ENCODE data around the gene PGGT1B.

PGGT1B gene

DNA sequence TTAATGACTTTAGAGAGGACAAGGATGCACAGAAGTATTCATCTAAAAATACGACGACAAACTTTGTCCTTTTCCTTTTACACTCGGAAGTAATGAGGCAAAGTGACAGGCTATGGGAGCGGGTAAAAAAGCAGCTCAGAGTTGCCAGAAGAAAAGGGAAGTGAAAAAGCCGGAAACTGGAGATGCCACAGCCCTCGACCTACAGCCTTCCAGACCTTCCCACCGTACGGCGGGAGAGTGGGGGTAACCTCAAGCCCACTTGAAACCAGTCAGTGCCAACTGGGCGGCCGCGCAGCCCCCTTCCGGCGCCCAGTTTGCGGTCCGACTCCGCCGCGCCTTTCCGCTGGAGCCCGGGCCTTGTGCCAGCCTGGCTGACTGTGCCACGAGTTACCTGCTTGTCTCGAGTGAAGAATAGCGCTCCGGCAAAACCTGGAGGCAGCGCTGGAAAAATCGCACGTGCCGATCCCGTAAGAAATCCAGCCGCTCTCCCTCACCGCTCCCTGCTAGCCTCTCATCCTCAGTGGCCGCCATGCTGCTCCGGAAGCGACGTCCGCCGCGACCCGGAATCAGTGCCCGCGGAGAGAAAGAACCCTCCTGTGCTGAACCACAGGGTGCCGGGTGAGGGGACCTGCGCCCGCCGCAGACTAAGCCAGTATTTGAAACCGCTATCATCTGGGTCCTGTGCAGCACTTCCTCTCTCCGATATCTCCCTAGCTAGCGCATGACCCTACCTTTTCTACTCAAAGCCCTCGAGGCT is at the start of gene PGGT1B:
Gene PGGT1B, minus strand, starts transcription at position 557 of the 757 bp plus-strand sequence. Its CDS starts 26 bp downstream, at position 531.
- DNase-seq, result peak; percentile 65

DNA sequence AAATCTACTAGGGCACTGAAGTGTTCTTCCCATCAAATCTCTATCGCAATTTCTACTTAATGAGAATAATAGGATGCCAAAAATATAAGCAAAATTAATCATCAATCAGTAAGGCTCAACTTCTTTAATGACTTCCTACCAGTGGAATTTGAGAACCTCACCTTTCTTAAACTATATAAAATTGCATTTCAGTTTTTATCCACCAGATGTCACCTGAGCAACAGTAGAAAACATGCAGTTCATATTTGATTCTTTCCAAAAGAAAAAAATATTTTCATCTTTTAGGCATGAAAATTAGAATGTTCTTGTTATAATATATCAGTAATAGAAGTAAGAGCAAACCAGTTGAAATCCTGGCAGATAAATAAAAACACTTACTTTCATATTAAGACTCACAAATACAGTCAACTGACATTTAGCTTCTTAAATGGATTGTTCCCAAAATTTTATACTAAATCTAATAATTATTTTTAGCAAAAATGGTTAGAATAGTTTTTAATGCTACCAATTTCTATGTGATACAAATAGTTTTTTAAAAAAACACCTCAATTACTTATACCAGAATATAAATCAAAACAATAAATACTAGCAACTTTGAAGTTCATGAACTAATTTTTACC is 47.2 kb upstream of the PGGT1B start:
- peak; percentile 14 for DNase-seq

DNA sequence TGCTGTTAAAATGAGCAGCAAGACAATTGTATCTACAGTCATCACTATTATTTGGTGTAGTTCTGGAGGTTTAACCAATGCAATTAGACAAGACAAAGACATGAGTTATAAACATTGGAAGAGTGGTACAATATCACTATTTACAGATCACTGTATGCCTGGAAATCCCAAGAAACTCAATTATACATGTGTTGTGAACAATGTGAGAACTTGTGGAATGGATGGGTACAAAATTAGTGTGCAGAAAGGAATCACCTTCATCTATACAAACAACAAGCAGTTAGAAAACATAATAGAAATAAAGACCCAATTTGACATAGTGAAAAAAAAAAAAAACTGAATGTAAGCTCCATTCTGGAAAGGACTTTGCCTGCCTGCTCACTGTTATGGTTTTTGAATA is 46.1 kb upstream of the PGGT1B start:
- DNase-seq, result no peak

DNA sequence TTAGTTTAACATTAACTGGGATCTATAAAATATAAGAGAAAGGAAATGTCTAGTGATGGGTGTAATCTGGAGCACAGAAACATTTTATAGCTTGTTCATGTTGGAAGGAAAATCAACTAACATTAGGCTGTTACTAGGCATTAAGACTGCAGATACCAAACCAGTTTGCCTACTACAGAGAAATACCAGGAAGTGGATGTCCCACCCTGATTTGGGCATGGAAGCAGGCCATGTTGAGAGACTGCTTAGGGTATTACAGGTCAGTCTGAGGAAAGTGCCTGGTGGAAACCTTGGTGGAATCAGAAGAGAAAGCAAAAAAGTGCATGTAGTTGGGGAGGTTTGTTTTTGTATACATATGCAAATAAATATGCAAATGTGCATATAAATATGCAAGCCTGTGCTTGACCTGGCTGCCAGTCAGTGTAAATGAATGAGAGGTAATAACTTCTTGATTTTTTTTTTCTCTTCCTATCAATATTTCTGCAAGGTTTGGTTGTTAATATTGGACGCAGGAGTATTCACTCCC is 43.4 kb upstream of the PGGT1B start:
- DNase-seq, result no peak

DNA sequence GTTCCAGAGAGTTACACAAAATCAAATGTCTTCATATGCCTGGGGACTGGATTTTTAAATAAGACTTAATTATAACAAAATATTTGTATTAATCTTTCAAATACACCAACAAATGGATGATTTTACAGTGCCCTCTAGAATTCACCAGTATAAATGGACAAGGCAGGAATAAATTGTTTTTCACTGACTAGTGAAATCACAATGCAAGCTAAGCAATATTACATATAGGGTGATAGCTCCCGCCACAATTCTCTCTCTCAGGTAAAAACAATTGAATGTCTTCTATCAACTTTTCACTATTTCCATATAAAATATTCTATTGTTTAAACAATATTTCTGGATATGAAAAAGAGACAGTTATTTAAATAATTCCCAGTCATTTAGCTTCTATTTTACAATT is 41.8 kb upstream of the PGGT1B start:
- no peak for DNase-seq

DNA sequence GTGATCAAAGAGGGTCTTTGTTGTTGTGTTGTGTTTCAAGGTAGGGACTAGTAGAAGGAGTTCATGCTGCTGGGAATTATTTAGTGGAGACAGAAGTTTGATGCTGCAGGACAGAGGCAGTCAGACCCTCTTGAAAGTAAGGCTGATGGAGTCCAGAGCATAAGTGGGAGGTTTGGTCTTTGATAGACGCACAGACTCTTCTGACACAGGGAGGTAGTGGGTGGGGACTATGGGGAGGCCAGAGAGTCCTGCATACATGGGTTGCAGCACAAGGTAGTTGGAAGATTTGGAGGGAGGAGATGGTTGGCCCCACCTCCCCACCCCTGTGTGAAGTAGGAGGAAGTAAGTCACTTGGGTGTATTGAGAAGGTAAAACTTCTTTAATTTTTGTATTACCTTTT is 36.1 kb upstream of the PGGT1B start:
- no peak for DNase-seq

DNA sequence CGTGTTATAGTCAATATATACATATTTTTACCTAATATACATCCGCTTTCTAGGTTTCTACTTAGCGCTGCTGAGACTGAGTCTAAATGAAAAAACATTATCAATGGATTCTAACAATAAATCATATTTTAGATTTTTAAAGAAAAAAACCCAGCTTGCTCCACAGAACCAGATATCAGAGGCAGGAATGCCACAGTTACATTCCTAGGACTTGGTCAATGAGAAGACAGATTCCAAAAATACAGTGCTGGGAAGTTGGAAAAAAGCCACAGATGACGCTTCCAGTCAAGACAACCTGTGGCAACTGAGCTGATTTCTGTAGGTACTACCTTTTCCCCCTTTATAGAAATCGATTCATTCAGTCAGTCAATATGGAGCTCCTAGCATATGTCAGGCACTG is 34.4 kb upstream of the PGGT1B start:
- peak; percentile 18 for DNase-seq

DNA sequence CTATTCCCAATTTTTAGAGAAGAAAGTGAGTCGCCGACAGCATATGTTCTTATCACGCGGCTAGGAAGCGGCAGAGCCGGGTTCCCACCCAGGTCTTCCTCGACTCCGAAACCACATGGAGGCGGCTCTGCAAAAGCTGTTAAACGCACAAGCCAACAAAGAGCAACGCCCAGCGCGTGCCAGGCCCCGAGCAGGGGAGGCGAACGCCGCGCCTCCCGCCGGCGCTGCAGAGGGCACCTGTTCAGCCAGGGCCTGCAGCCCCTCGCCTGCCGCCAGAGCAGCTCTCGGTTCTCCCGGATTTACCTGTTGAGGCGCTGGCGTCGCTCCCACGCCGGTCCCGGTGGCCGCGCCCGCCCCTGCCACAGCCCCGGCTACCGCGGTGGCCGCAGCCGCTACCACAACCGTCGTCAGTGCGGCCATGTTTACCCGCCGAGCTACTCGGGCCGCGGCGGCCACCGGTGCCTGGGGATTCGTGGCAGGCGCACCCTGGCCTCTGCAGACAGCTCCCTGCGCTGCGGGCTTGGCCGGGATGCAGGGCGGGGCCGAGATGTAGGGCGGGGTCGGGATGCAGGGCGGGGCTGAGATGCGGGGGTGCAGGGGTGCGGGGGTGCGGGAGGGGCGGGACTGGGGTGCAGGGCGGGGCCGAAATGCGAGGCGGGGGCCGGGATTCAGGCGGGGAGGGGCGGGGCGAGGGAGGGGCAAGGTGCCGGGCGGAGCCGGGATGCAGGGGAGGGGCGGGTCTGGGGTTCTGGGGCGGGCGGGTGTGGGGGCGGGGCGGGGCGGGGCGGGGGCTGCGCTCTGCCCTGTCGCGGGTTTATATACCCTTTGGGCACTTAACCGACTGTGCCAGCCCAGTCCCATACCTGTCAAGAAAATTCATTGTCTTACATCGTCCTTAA is 33.7 kb upstream of the PGGT1B start, which contains the start of gene CCDC112:
Gene CCDC112, minus strand, starts transcription at position 531 of the 899 bp plus-strand sequence. Its CDS starts 111 bp downstream, at position 420.
- DNase-seq, result peak; percentile 67

DNA sequence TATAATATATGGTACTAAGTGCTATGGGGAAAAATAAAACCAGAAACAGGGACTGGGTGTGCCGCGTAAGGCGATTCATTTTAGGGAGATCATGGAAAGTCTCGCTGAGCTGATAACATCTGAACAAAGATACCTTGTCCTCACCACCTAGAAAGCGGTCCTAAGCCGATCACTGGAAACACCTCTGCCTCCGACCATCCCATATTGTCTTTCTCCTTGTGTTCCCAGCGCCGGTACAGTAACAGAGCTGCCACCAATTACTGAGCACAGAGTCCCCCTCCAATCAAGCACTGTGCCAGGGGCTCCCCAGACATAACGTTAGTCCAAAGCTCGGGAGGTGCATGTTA is 33.1 kb upstream of the PGGT1B start:
- DNase-seq, result no peak

DNA sequence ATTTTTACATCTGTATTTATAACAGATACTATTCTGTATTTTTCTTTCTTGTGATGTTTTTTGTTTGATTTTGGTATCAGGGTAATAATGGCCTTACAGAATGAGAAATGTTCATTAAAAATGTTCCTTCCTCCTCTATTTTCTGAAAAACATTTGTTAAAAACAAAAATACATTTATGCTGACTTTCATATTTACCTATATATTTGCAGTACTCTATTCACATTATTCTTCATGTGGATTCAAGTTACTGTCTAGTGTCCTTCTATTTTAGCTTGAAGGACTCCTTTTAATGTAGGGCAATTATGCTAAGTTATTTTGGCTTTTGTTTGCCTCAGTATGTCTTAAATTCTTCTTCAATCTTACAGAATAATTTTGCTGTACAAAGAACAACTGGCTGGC is 28.7 kb upstream of the PGGT1B start:
- no peak for DNase-seq

DNA sequence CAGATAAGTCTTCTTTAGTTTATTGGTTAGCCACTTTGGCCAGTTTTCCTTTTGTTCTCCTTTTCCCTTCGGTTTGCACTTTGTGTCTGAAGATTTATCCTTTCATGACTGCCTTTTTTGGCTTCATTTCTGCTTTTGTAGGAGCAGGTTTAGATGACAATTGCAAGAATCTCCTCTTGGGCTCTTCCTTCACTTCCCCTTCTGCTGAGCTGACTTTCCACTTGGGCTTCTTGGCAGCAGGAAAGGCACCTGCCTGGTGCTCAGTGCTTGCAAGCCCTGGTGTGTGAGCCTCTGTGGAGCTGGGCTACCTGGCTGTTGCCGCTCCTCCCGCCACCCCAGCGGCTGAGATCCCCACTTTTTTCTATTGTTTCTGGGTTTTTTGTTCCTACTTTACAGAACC is 26.4 kb upstream of the PGGT1B start:
- no peak for DNase-seq

DNA sequence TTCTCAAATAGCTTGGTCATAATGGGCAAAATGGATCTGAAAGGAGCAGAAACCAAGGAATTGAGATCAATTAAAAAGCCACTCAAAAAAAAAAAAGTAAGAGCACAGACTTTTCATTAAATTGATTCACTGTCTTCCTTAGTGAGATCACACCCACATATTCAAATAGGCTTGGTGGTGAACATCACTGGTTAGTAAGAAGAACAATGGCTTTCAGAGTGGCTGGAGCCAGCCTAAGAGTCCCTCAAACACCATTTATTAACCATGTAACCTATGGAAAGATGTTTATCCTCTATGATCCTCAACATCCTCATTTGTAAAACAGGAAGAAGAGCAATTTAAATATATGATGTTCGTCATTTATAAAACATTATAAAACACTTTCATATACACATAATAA is 21.3 kb upstream of the PGGT1B start:
- no peak for DNase-seq

DNA sequence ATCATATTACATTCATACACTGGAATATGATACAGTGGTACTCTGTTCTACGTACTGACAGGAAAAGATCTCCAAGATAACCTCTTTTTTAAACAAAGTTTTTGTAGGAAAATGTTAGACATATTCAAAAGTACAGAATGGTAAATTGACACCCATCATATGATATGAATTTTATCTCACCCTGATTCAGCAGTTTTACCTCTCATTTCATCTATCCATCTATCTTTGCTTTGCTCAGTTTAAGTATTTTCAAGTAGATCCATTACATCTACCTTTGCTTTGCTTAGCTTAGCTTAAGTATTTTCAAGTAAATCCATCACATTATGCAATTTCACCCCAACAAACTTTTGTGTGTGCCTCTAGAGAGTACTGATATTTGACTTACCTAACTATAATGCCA is 19.5 kb upstream of the PGGT1B start:
- DNase-seq, result no peak

DNA sequence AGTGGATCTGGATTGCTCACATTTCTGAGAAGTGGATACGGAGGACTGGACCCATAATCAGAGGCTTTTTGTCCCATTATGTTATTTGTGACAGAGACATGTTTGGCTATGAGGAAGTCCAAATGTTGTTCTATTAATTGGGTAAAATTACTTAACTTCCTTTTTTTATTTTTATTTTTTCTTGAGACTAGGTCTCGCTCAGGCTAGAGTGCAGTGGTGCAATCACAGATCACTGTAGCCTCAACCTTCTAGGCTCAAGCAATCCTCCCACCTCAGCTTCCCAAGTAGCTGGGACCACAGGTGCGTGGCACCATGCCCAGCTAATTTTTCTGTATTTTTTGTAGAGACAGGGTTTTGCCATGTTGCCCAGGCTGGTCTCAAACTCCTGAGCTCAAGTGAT is 11.9 kb upstream of the PGGT1B start:
- no peak for DNase-seq

DNA sequence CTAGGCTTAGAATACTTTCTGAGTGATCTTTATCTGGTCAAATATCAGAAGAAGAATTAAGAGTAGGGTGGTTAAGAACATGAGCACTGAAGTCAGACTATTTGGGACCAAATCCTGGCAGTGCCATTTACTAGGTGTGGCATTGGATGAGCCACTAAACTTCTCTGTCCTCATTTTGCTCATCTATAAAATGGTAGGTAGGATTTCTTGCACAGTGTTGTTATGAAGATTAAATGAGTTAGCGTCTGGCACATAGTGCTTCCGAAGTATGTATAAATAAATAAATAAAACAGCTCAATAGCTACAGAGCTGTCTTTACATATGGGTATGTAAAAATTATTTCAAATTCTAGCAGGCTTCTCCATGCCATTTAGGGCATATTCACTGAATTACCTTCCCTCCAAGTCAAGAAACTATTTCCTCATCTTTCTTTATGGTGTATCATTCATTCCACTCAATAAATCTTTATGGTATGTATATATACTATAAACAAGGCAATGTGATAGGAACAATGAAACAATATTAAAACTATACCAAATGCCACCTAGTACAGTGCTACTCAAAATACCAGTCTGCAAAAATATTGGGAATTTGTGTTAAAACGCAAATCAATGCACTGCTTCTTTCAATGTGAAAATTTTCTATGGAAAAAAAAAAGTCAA is 9.8 kb upstream of the PGGT1B start:
- no peak for DNase-seq

DNA sequence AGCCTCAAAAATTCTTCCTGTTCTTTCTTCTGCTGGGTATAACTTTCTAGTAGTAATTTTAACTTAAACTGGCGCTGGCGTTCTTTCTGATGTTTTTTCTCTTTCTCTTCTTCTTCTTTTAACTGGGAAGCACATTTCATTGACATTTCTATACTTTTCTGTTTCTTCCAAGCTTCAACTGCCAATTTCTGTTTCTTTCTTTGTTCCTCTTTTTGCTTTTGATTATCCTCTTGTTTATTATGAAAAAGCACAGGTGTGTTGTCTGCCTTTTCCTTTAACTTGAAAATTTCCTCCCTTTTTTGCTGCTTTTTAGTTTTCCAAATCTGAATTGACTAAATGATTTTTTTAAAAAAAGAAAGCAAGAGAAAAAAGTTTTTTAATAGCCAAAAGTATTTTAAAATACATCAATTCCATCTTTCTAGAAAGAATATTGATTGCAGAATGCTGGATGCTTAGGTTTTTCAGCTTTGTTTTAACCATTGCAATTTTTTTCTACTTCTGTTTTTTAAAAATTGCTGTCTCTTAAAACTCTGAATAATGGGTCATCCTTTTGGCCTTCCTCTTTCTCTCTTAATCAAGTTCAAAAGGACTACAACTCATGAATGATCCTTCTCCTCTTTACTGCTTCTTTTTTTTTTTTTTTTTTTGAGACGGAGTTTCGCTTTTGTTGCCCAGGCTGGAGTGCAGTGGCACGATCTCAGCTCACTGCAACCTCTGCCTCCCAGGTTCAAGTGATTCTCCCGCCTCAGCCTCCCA is 8.8 kb upstream of the PGGT1B start:
- no peak for DNase-seq

DNA sequence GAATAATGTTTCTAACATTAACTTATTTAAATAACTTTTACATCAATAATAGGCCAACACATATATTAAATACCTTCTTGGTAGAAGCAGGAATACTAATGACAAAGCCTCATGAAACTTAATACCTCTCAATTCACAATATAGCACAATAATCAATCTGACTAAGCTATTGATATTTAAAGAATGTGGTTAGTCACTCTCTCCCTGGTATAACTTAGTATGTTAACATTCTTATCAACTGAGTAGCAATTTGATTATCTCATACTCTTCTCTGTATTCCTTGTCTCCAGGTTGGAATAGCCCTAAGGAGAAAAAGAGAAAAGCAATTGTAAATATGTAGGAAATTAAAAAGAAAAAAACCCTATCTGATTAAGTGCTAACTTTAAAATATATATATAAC is 4.9 kb upstream of the PGGT1B start:
- DNase-seq, result peak; percentile 51

DNA sequence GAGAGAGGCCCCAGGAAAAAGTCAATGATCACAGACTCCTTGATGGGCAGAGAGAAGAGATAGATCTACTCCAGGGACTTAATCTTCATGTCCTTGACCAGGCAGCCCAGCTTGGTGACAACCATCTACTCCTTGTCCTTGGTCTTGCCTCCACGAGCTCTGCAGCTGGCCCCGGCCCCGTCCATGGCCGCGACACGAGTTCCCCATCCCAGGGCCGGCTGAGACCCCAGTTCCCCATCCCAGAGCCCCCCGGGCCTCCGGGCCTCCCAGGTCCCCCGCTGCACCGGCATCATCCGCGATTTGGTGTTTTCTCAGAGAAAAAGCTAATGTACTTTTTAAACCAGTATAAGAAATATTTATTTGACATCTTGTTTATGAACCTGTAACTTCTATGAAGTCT is 2.5 kb upstream of the PGGT1B start:
- no peak for DNase-seq

DNA sequence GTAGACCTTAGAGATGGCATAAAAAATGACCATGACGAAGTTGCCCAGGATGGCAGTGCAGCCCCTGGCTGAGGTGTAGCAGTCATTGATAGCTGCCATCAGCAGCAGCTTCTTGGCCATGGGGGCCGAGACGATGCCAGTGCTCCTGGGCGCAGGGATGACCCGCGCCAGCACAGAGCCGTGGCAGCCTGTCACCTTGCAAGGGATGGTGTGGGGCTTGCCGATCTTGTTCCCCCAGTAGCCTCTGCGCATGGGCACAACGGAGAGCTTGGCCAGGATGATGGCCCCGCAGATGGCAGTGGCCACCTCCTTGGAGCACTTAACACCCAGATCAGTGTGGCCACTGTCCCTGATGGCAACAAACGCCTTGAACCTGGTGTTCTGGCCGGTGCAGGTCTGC is 2.1 kb upstream of the PGGT1B start:
- no peak for DNase-seq

DNA sequence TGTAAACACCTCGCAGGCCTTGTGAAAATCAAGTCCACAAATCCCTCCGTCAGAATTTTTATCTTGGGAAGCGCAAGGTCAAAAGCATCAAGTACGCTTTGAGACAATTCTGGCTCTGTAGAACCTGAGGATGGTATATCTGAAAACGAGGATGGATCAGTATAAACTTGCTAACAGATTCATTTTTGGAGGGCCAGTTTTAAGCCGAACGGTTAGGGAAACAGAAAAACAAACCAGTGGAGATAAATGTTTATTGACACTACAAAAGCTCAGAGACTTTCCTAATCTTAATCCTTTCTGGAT is 352 bp upstream of the PGGT1B start:
- DNase-seq, result no peak

DNA sequence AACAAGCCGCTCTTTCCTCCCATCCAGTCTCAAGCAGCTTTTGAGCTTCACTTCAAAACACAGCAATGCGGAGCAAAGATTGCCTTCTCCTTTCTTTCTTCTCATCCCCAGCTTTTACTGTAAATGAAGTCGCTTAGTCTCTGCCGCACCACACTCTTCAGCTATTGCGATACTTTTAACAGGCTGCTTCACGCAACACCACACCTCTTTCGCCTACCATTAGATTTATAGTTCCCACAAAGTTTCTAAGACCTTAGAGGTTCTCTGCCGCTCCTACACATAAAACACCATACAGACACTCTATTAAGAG is 711 bp downstream of the PGGT1B start:
- no peak for DNase-seq

DNA sequence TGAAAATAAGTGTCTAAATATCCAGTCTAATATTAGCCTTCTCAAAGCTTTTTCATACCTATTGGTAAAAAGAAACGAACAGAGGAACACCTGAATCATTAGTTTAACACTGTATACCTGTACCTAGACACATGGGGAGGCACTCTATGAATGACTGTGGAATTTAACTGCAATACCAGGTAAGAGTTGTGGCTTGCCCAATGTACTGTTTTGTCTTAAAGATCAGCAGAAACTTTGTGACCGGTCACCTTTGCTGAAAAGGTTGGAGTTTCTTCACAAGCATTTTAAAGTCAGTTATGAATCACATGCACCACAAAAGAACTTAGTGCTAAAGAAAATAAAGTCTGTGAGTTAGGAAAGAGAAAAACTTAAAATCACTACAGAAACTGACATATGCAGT is 2.4 kb downstream of the PGGT1B start:
- no peak for DNase-seq

DNA sequence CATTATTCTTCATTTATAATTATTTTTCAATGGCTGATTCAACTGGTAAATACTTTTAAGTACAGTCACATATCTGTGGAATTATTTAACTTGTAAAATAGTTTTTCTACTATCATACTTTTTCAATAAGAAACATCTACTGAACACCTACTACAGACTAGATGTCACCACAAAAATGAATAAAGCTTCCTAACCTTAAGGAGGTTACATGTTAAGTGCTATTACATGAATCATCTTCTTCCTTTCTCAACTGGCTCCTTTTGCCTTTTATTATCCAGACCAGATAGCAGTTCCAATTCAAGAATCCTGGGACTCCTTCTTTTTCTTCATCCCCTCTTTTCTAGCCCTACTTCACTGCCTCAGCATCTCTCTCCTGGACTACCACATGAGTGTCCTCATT is 4.7 kb downstream of the PGGT1B start:
- no peak for DNase-seq

All from NCI-H226 (cell line).